GM19397 (cell line): ENCODE results near the gene NEU1.
"Not testable (repeated sequence)": the region's sequence is repeated elsewhere in the genome, so short reads cannot be mapped to it uniquely, and the experiment has no call there.

ENCODE experiments used
- ATAC-seq: cut with Tn5 transposase; IDR thresholded peaks from one replicate; pipeline ENCODE4 v1.9.1; 2021; ENCODE audit warnings: mild to moderate bottlenecking, moderate library complexity; ENCODE audit not compliant: unreplicated experiment

NEU1 gene

DNA sequence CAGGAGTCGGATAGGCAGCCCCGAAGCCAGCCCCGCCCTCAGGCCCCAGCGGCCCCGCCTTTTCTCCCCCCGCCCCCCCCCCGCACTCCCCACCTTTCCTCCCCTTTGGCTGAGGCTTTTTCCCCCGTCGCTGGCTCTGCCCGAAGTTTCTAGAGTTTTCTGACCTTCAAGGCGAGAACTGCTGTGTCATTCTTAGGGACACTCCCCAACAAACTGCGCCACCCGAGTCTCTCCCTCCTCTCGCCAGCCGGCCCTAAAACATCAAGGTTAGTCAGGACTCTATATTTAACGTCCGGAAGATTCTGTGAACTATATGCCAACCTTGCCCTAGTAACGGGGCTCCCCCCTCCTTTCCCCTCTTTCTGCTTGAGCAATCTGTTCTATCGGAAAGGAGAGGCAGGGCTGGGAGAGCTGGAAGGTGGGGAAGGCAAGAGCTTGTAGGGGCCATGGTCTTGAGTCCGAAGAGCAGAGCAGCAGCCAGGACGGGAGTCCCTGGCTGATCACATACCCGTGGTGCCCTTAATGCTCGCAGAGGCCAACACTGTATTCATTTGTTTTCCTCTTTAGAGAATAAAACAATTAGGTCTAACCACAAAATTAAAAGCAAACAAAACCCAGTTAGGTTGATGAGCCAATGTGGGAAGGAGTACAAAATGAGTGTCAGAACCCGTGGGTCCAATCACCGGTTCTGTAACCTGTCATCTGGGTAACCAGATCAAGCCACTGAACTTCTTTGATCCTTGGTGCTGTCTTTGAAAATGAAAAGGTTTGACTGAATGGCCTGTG is 40.4 kb downstream of the NEU1 start:
- ATAC-seq: peak; percentile 31

DNA sequence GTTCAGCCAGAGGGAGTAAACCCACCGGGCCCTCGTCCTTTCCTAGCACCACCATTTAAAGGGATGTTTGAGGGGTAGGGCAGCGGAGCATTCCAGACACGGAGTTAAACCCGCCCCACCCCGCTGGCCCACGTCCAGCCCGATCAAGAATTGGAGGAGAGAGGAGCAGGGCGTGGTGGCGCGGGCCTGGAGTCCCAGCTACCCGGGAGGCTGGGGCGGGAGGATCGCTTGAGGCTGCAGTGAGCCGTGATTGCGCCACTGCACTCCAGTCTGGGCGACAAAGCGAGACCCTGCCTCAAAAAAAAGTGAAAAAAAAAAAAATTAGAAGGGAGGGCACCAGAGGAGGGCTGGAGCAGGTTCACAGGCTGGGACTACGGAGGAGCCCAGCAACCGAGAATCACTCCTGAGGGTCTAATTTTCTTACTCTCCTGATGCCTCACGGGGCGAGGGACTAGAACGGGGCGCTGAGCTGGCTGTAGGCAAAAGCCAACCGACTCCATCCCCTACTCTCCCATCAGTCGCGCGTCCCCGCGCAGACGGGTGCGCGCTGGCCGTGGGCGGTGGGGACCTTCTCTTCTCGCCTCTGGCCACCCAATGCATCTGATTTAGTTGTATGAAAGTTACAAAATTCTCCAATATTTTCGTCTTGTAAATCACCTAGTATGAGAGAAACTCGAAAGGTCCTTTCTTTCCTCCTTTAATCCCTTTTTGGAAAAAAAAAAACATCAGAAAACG is 41.2 kb downstream of the NEU1 start:
- ATAC-seq: peak; percentile 46

DNA sequence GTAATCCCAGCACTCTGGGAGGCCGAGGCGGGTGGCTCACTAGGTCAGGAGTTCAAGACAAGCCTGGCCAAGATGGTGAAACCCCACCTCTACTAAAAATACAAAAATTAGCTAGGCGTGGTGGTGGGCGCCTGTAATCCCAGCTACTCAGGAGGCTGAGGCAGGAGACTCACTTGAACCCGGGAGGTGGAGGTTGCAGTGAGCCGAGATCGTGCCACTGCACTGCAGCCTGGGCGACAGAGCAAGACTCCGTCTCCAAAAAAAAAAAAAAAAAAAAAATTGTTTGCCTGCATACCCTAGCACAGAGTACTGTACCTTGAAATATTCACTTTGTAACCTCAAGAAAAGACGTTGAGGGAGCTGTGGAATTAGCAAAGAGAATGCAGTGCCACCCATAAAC is 42.2 kb downstream of the NEU1 start:
- ATAC-seq: not testable (repeated sequence)

DNA sequence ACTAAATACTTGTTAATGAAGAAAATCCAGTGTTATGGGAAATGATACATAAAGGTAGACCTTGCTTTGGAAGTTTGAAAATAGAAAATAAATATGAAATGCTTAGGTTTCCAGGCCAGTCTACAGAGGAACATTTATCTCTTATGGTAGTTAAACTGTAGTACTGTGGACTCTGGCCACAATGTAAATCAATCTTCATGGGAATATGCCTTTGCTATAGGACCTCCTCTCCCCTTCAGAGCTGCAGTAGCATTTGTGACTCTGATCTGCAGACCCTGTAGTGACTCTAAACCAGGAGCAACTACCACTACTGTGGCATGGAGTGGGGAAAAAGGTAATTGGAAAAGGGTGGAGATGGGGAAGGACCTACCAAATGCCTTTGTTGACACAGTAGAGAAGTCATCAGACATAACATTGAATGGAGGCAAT is 42.7 kb downstream of the NEU1 start:
- no peak for ATAC-seq

DNA sequence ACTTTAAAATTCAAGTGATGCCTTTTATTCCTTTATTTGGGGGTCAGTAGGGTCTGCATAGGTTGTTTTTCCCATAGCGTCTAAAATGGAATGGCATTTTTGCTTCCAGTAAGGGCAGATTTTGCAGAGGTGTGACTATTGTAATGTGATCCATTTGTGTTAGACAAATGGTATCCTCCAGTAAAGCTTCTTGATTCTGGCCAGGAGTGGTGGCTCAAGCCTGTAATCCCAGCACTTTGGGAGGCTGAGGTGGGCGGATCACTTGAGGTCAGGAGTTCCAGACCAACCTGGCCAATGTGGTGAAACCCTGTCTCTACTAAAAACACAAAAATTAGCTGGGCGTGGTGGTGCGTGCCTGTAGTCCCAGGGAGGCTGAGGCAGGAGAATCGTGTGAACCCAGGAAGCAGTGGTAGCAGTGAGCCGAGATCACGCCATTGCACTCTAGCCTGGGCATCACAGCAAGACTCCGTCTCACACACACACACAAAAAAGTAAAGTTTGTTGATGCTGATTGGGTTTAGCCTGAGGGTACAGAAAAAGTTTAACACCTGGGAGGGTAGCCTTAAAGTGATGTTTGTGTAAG is 44.6 kb downstream of the NEU1 start:
- not testable (repeated sequence) for ATAC-seq

DNA sequence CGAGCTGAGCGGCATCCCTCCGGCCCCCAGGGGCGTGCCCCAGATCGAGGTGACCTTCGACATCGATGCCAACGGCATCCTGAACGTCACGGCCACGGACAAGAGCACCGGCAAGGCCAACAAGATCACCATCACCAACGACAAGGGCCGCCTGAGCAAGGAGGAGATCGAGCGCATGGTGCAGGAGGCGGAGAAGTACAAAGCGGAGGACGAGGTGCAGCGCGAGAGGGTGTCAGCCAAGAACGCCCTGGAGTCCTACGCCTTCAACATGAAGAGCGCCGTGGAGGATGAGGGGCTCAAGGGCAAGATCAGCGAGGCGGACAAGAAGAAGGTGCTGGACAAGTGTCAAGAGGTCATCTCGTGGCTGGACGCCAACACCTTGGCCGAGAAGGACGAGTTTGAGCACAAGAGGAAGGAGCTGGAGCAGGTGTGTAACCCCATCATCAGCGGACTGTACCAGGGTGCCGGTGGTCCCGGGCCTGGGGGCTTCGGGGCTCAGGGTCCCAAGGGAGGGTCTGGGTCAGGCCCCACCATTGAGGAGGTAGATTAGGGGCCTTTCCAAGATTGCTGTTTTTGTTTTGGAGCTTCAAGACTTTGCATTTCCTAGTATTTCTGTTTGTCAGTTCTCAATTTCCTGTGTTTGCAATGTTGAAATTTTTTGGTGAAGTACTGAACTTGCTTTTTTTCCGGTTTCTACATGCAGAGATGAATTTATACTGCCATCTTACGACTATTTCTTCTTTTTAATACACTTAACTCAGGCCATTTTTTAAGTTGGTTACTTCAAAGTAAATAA is 45.3 kb downstream of the NEU1 start:
- ATAC-seq: not testable (repeated sequence)

DNA sequence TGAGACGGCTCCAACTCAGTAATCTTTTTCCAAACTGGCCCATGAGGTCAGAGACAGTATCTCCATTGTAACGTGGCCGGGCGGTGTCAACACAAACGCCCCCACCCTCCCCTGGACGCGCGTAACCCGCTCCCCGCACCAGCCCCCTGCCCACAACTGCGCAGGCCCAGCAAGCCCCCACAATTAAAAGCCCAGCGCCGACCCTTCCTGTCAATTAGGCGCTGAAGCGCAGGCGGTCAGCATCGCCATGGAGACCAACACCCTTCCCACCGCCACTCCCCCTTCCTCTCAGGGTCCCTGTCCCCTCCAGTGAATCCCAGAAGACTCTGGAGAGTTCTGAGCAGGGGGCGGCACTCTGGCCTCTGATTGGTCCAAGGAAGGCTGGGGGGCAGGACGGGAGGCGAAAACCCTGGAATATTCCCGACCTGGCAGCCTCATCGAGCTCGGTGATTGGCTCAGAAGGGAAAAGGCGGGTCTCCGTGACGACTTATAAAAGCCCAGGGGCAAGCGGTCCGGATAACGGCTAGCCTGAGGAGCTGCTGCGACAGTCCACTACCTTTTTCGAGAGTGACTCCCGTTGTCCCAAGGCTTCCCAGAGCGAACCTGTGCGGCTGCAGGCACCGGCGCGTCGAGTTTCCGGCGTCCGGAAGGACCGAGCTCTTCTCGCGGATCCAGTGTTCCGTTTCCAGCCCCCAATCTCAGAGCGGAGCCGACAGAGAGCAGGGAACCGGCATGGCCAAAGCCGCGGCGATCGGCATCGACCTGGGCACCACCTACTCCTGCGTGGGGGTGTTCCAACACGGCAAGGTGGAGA is 47.4 kb downstream of the NEU1 start, which contains the start of the genes HSPA1A and HSPA1L:
HSPA1A (plus strand) TSS at position 519 of the 814 bp plus-strand sequence; CDS start at position 733, 214 bp downstream.
HSPA1L (minus strand) TSS at position 259 of the 814 bp plus-strand sequence. CDS start 3,311 bp downstream, outside the sequence.
- ATAC-seq: no peak

DNA sequence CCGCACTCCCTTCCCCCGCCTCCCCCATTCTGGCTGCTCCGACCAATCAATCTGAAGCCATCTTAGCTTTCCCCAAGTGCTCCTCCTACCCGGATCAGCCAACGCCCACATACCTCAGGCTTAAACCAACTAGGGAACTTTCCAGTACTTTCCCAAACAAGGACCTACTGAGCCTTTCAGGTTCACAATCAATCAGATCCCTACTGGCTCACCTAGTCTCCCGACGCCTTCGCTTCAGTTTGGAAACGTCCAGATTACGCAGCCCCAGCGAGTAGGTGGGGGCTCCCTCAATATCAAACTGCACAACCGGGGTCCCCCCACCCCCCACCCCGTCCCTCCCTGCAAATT is 48.0 kb downstream of the NEU1 start:
- ATAC-seq: no peak

DNA sequence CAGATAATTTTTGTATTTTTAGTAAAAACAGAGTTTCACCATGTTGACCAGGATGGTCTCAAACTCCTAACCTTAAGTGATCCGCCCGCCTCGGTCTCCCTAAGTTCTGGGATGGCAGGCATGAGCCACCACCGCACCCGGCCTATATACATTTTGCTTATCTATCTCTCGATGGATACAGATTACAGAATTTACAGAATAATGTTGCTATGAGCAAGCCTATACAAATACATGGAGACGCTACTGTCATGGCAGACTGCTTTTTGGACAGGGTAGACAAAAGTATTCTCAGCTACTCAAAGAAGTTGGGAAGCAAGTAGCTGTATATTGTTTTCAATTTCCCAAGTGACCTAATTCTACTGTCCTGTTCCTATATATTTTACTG is 49.2 kb downstream of the NEU1 start:
- ATAC-seq: no peak

DNA sequence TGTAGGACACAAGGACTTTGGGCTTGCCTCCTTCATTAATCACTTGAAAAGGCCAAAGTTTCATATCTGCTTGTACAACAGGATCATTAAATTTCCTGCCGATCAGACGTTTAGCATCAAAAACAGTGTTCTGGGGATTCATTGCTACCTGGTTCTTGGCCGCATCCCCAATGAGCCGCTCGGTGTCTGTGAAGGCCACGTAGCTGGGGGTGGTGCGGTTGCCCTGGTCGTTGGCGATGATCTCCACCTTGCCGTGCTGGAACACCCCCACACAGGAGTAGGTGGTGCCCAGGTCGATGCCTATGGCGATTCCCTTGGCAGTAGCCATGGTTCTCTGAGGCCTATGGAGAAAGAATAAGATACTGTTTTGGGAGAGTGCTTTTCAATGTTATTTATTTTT is 51.0 kb downstream of the NEU1 start:
- no peak for ATAC-seq

DNA sequence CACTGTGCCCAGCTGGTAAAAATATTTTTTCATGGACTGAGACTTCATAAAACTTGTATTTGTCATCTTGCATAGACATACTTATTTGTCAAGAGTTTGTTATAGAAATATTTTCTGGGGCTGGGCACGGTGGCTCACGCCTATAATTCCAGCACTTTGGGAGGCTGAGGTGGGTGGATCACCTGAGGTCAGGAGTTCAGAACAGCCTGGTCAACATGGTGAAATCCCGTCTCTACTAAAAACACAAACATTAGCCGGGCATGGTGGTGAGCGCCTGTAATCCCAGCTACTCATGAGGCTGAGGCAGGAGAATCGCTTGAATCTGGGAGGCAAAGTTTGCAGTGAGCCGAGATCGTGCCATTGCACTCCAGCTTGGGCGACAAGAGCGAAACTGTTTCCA is 54.0 kb downstream of the NEU1 start:
- ATAC-seq: not testable (repeated sequence)
